ENCODE data around the gene AURKB. TPM values are rescaled to one million over a fixed set of nuclear protein-coding genes. Genes with fewer than 3 reads are reported as not detected.
A peak's percentile ranks its signal among the peaks of the same experiment; 100 is the strongest.

AURKB gene
- total and polyA plus RNA-seq, 2 of the 13 experiments (the other 11 are each of a cell fraction or from before 2014, with no cell fraction given) = 29.5 to 75.3 TPM

- TF ChIP-seq RERE (CRISPR knock-in tag; IDR thresholded peaks at IDR 0.05; ENCODE audit: low read depth) (peak; percentile 91; the same call in 1 of the 2 replicates), ZBED4 (CRISPR knock-in tag; IDR thresholded peaks at IDR 0.05; ENCODE audit: borderline replicate concordance) (peak; percentile 74), PHF8 (CRISPR knock-in tag; IDR thresholded peaks at IDR 0.05) (peak; percentile 72), RNF219 (CRISPR knock-in tag; IDR thresholded peaks at IDR 0.05) (peak; percentile 50; the same call in 1 of the 2 replicates), SIX1 (CRISPR knock-in tag; IDR thresholded peaks at IDR 0.05; ENCODE audit: borderline replicate concordance) (peak; percentile 91), ZNF772 (CRISPR knock-in tag; IDR thresholded peaks at IDR 0.05) (peak; percentile 73), MEF2D (CRISPR knock-in tag; IDR thresholded peaks at IDR 0.05) (peak; percentile 95), ZNF567 (CRISPR knock-in tag; IDR thresholded peaks at IDR 0.05; ENCODE audit: borderline replicate concordance) (no peak), ZNF891 (CRISPR knock-in tag; IDR thresholded peaks at IDR 0.05) (no peak), SMAD3 (CRISPR knock-in tag; IDR thresholded peaks at IDR 0.05) (peak; percentile 98), ZNF883 (CRISPR knock-in tag; IDR thresholded peaks at IDR 0.05; ENCODE audit: not compliant biosample characterization) (no peak), ZZZ3 (CRISPR knock-in tag; IDR thresholded peaks at IDR 0.05; ENCODE audit: borderline replicate concordance) (no peak), ZNF780A (CRISPR knock-in tag; IDR thresholded peaks at IDR 0.05) (peak; percentile 83; the same call in 1 of the 2 replicates), THAP11 (CRISPR knock-in tag; IDR thresholded peaks at IDR 0.05) (peak; percentile 91), ZFP91 (CRISPR knock-in tag; IDR thresholded peaks at IDR 0.05; ENCODE audit: borderline replicate concordance) (no peak; the same call in 1 of the 2 replicates)
Observed at GRCh38 chr17:8173056-8173870, 37.1 kb downstream of the AURKB start (continued).

All from HepG2 (cell line).